Measurements from ENCODE around the gene TPI1.

DNA sequence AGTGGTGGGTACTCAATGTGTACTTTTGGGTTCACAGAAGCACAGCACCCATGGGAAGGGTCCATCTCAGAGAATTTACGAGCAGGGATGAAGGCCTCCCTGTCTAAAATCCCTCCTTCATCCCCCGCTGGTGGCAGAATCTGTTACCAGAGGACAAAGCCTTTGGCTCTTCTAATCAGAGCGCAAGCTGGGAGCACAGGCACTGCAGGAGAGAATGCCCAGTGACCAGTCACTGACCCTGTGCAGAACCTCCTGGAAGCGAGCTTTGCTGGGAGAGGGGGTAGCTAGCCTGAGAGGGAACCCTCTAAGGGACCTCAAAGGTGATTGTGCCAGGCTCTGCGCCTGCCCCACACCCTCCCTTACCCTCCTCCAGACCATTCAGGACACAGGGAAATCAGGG lies 47.2 kb upstream of the TPI1 start:
- TF ChIP-seq POLR2A (IDR thresholded peaks at IDR 0.05; ENCODE audit: low read depth, low read length) (no peak), POLR2AphosphoS5 (IDR thresholded peaks at IDR 0.05; ENCODE audit: low read depth, low read length) (no peak), TAF1 (IDR thresholded peaks at IDR 0.05; ENCODE audit: borderline replicate concordance, low read depth, low read length) (no peak)
